NCI-H1092 (cell line): Measurements from ENCODE around the gene POLDIP3.
A peak's percentile ranks its signal among the peaks of the same experiment; 100 is the strongest.
"Not testable (repeated sequence)": the region's sequence is repeated elsewhere in the genome, so short reads cannot be mapped to it uniquely, and the experiment has no call there.

Source experiments
- DNase-seq: peaks from one replicate; lab custom pipeline; 2025; lab: John Stamatoyannopoulos, UW

POLDIP3 gene

GRCh38 chr22:42584364-42584940 lies 30.2 kb downstream of the POLDIP3 start:
- no peak for DNase-seq

- DNase-seq: no peak
Observed at GRCh38 chr22:42582987-42583386, 31.7 kb downstream of the POLDIP3 start.

GRCh38 chr22:42581762-42582716 lies 32.6 kb downstream of the POLDIP3 start:
- DNase-seq: peak; percentile 62

- DNase-seq: not testable (repeated sequence)
Observed at GRCh38 chr22:42581194-42581761, 33.4 kb downstream of the POLDIP3 start.

GRCh38 chr22:42580040-42580439 lies 34.6 kb downstream of the POLDIP3 start:
- not testable (repeated sequence) for DNase-seq

GRCh38 chr22:42577623-42578240 lies 37.0 kb downstream of the POLDIP3 start:
- DNase-seq: no peak

GRCh38 chr22:42577141-42577540 lies 37.5 kb downstream of the POLDIP3 start:
- not testable (repeated sequence) for DNase-seq

GRCh38 chr22:42575996-42576574 lies 38.6 kb downstream of the POLDIP3 start:
- not testable (repeated sequence) for DNase-seq

GRCh38 chr22:42574468-42574867 lies 40.2 kb downstream of the POLDIP3 start:
- not testable (repeated sequence) for DNase-seq

- not testable (repeated sequence) for DNase-seq
Observed at GRCh38 chr22:42574046-42574445, 40.6 kb downstream of the POLDIP3 start.

GRCh38 chr22:42571068-42571467 lies 43.6 kb downstream of the POLDIP3 start:
- DNase-seq: not testable (repeated sequence)

- DNase-seq: not testable (repeated sequence)
Observed at GRCh38 chr22:42570580-42570979, 44.1 kb downstream of the POLDIP3 start.

GRCh38 chr22:42567950-42568349 lies 46.7 kb downstream of the POLDIP3 start:
- not testable (repeated sequence) for DNase-seq

- no peak for DNase-seq
Observed at GRCh38 chr22:42565956-42566355, 48.7 kb downstream of the POLDIP3 start.

GRCh38 chr22:42564699-42565098 lies 50.0 kb downstream of the POLDIP3 start:
- DNase-seq: no peak

- not testable (repeated sequence) for DNase-seq
Observed at GRCh38 chr22:42563943-42564342, 50.7 kb downstream of the POLDIP3 start.

GRCh38 chr22:42562684-42563083 lies 52.0 kb downstream of the POLDIP3 start:
- DNase-seq: no peak

GRCh38 chr22:42562279-42562678 lies 52.4 kb downstream of the POLDIP3 start:
- DNase-seq: no peak

- no peak for DNase-seq
Observed at GRCh38 chr22:42561856-42562255, 52.8 kb downstream of the POLDIP3 start.

GRCh38 chr22:42560781-42561180 lies 53.9 kb downstream of the POLDIP3 start:
- no peak for DNase-seq

GRCh38 chr22:42560381-42560780 lies 54.3 kb downstream of the POLDIP3 start:
- DNase-seq: no peak
